KOPT-K1 (cell line): Measurements from ENCODE around the gene BCAS1.

Source experiments
- H3K27ac ChIP-seq: fragments of 200-600 bp; sonication (generic); 2 replicates; pipeline ENCODE4 v1.5.1; 2016; ENCODE audit warnings: antibody characterized with exemption, mild to moderate bottlenecking, low read depth, low read length; ENCODE audit not compliant: poor library complexity, severe bottlenecking
- H3K36me3 ChIP-seq: fragments of 200-600 bp; sonication (generic); 2 replicates; pipeline ENCODE4 v1.5.1; 2017; ENCODE audit warnings: antibody characterized with exemption, mild to moderate bottlenecking, low read length, moderate library complexity; ENCODE audit not compliant: insufficient read depth
- H3K9me3 ChIP-seq: fragments of 200-600 bp; sonication (generic); 2 replicates; pipeline ENCODE4 v1.5.1; 2017; ENCODE audit warnings: antibody characterized with exemption, low read length, mild to moderate bottlenecking; ENCODE audit not compliant: insufficient read depth, poor library complexity, severe bottlenecking

Gene BCAS1

GRCh38 chr20:54074511-54074910 lies 4.1 kb upstream of the BCAS1 start:
- Histone ChIP-seq H3K9me3 (no peaks in the 10 kb centered on the region), H3K36me3 (no peaks in the 10 kb centered on the region), H3K27ac (no peak overlapping the region)

- H3K27ac ChIP-seq, result no peak overlapping the region
- H3K9me3 ChIP-seq, result no peaks in the 10 kb centered on the region
- no peaks in the 10 kb centered on the region for H3K36me3 ChIP-seq
These were observed 2.9 kb upstream of the BCAS1 start for GRCh38 chr20:54073288-54073687.

- no peaks in the 10 kb centered on the region for H3K9me3 ChIP-seq
- H3K27ac ChIP-seq, result no peak overlapping the region
- no peaks in the 10 kb centered on the region for H3K36me3 ChIP-seq
These were observed 858 bp downstream of the BCAS1 start for GRCh38 chr20:54069501-54069971.

GRCh38 chr20:54068966-54069365 lies 1.4 kb downstream of the BCAS1 start:
- Histone ChIP-seq H3K36me3 (no peaks in the 10 kb centered on the region), H3K27ac (no peak overlapping the region), H3K9me3 (no peaks in the 10 kb centered on the region)

- H3K27ac ChIP-seq, result no peak overlapping the region
- H3K9me3 ChIP-seq, result no peaks in the 10 kb centered on the region
- H3K36me3 ChIP-seq, result no peaks in the 10 kb centered on the region
These were observed 1.9 kb downstream of the BCAS1 start for GRCh38 chr20:54068495-54068894.

GRCh38 chr20:54067606-54068174 lies 2.7 kb downstream of the BCAS1 start:
- Histone ChIP-seq H3K9me3 (no peaks in the 10 kb centered on the region), H3K27ac (no peak overlapping the region), H3K36me3 (no peaks in the 10 kb centered on the region)

- H3K27ac ChIP-seq, result no peak overlapping the region
- no peaks in the 10 kb centered on the region for H3K9me3 ChIP-seq
These were observed 4.8 kb downstream of the BCAS1 start for GRCh38 chr20:54065601-54066038.

GRCh38 chr20:54064939-54065338 lies 5.5 kb downstream of the BCAS1 start:
- Histone ChIP-seq H3K36me3 (no peaks in the 10 kb centered on the region), H3K27ac (no peak overlapping the region), H3K9me3 (no peaks in the 10 kb centered on the region)

More at GRCh38 chr20:54065601-54066038, 4.8 kb downstream of the BCAS1 start:
- no peaks in the 10 kb centered on the region for H3K36me3 ChIP-seq

- H3K36me3 ChIP-seq, result no peaks in the 10 kb centered on the region
- no peak overlapping the region for H3K27ac ChIP-seq
- no peaks in the 10 kb centered on the region for H3K9me3 ChIP-seq
These were observed 6.3 kb downstream of the BCAS1 start for GRCh38 chr20:54063992-54064676.

GRCh38 chr20:54063580-54063979 lies 6.8 kb downstream of the BCAS1 start:
- no peaks in the 10 kb centered on the region for H3K36me3 ChIP-seq
- no peaks in the 10 kb centered on the region for H3K9me3 ChIP-seq
- H3K27ac ChIP-seq, result no peak overlapping the region

- H3K36me3 ChIP-seq, result no peaks in the 10 kb centered on the region
- H3K9me3 ChIP-seq, result no peaks in the 10 kb centered on the region
- no peak overlapping the region for H3K27ac ChIP-seq
These were observed 7.5 kb downstream of the BCAS1 start for GRCh38 chr20:54062812-54063280.

GRCh38 chr20:54061101-54061881 lies 9.1 kb downstream of the BCAS1 start:
- no peaks in the 10 kb centered on the region for H3K36me3 ChIP-seq
- no peaks in the 10 kb centered on the region for H3K9me3 ChIP-seq
- no peak overlapping the region for H3K27ac ChIP-seq

- Histone ChIP-seq H3K27ac (no peak overlapping the region), H3K9me3 (no peaks in the 10 kb centered on the region), H3K36me3 (no peaks in the 10 kb centered on the region)
These were observed 10.6 kb downstream of the BCAS1 start for GRCh38 chr20:54059691-54060364.

- no peaks in the 10 kb centered on the region for H3K36me3 ChIP-seq
- no peak overlapping the region for H3K27ac ChIP-seq
- no peaks in the 10 kb centered on the region for H3K9me3 ChIP-seq
These were observed 11.8 kb downstream of the BCAS1 start for GRCh38 chr20:54058420-54059139.
